BE2C (cell line): ENCODE measurements around the gene ATP11B.

Experiments used
- DNase-seq: peaks from one replicate; pipeline ENCODE4 v3.0.0-alpha.2; 2020
- H3K27me3 ChIP-seq: fragments of 250-450 bp; sonication (Bioruptor Pico); 2 replicates; pipeline ENCODE4 v1.5.1; 2020; ENCODE audit warnings: mild to moderate bottlenecking
- H3K36me3 ChIP-seq: fragments of 250-450 bp; sonication (Bioruptor Pico); 2 replicates; pipeline ENCODE4 v1.5.1; 2020; ENCODE audit warnings: mild to moderate bottlenecking
- H3K4me1 ChIP-seq: fragments of 250-450 bp; sonication (Bioruptor Pico); 2 replicates; pipeline ENCODE4 v1.5.1; 2020
- H3K4me3 ChIP-seq: 2 replicates; pipeline ENCODE4 v1.5.1; 2011; ENCODE audit warnings: low read depth, low read length
- H3K9me3 ChIP-seq: fragments of 250-450 bp; sonication (Bioruptor Pico); 2 replicates; pipeline ENCODE4 v1.5.1; 2020
- TF ChIP-seq, protein P1 (sequence below): IDR thresholded peaks from 2 replicates; pipeline ENCODE4 v1.5.1; 2012; ENCODE audit warnings: mild to moderate bottlenecking, low read depth, low read length

ATP11B gene

DNA sequence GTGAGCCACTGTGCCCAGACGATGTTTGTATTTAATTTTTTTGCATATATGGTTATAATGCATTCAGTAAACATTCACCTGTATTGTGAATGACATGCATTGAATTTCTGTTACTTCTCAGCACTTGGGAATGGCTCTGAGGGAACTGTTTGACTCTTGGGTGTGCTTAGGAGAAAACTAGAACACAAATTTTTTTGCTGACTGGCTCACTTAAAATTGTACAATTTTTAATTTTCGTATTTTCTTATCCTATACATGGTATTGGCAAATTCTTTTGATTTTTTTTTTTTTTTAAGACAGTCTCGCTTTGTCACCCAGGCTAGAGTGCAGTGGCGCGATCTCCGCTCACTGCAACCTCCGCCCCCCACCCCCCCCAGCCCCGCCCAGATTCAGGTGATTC is 7.2 kb downstream of the ATP11B start:
- no peak for DNase-seq
- peaks cover under 1% of the 10 kb centered on the region; the same call in 1 of the 2 replicates for H3K4me1 ChIP-seq
- H3K4me3 ChIP-seq, result no peak overlapping the region
- TF ChIP-seq, protein P1, sequence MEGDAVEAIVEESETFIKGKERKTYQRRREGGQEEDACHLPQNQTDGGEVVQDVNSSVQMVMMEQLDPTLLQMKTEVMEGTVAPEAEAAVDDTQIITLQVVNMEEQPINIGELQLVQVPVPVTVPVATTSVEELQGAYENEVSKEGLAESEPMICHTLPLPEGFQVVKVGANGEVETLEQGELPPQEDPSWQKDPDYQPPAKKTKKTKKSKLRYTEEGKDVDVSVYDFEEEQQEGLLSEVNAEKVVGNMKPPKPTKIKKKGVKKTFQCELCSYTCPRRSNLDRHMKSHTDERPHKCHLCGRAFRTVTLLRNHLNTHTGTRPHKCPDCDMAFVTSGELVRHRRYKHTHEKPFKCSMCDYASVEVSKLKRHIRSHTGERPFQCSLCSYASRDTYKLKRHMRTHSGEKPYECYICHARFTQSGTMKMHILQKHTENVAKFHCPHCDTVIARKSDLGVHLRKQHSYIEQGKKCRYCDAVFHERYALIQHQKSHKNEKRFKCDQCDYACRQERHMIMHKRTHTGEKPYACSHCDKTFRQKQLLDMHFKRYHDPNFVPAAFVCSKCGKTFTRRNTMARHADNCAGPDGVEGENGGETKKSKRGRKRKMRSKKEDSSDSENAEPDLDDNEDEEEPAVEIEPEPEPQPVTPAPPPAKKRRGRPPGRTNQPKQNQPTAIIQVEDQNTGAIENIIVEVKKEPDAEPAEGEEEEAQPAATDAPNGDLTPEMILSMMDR, result no peak
- H3K27me3 ChIP-seq, result no peaks in the 10 kb centered on the region
- no peaks in the 10 kb centered on the region for H3K36me3 ChIP-seq
- H3K9me3 ChIP-seq, result no peaks in the 10 kb centered on the region

DNA sequence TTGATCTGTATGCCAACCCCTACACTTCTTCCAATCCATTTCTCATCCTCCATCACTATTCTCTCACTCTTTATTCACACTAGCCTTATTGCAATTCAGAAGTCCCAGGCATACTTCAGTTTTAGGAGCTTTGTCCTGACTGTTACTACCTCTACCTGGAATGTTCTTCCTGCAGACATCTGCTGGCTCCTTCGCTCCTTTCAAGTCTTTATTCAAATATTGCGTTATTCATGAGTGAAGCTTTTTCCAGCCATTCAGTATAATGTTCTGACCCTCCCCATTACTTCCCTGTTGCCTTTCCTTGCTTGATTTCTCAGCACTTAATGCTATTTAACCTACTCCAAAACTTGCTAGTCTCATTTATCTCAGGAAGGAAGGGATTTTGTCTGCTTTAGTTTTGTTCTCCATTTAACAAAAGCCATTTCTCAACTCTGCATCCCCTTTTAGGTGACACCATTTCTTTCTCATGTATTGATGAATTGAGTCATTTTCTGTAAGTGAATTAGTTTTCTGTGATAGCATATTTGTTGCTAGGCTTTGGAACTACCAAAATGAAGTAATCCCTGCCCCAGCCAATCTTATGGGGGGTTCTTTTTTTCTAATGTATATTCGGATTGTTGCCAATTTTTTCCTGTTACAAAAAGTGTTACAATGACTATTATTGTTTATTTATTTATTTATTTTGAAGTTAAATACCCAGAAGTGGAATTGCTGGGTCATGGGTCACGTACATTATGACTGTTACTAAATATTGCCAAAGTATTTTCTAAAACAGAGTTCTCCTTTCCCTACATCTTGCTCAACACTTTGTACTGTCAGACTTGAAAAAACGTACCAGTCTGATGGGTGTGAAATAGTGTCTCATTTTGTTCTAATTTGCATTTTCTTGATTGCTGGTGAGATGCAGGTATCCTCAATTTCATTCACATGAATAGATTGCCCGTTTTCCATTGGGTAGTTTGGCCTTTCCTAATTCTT is 9.4 kb downstream of the ATP11B start:
- H3K4me1 ChIP-seq, result no peaks in the 10 kb centered on the region
- no peak for DNase-seq
- H3K4me3 ChIP-seq, result no peak overlapping the region
- H3K27me3 ChIP-seq, result no peaks in the 10 kb centered on the region
- TF ChIP-seq, protein P1, result no peak
- no peaks in the 10 kb centered on the region for H3K9me3 ChIP-seq
- H3K36me3 ChIP-seq, result no peaks in the 10 kb centered on the region

DNA sequence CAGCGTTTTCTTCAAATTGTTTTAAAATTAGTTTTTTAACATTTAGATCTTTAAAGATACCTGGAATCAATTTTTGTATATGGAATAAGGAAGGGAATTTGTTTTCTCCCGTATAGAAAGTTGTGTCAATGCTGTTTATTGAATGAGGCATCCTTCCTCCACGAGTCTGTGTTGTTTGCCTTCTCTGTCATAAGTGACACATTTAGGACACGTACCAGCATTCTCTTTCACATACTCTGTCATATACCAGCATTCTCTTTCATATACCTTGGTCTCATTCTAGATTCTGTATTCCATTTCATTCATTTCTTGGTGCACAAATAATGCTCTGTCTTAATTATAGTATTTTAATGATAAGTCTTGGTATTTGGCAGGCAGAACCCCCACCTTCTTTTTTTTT is 10.3 kb downstream of the ATP11B start:
- no peak overlapping the region for H3K4me3 ChIP-seq
- no peaks in the 10 kb centered on the region for H3K27me3 ChIP-seq
- DNase-seq, result no peak
- H3K9me3 ChIP-seq, result no peaks in the 10 kb centered on the region
- no peaks in the 10 kb centered on the region for H3K4me1 ChIP-seq
- TF ChIP-seq, protein P1, result no peak
- no peaks in the 10 kb centered on the region for H3K36me3 ChIP-seq

DNA sequence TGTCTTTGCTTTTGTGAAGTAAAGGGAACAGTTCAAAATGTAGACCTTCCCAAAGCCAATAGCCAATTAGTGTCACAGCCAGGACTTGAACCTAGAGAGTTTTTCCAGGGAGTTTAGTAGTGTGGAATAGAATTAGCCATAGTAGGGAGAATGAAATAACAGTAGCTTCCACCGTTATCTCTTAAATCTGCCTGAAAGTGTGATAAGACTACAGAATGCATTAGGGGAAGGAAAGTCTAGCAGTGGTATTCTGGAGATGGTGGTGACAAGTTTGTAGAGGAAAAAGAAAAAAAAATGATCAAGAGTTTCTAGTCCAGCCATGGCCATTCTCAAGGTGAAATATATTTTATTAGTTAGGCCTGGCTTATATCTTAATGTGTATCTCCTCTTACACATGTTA is 13.8 kb downstream of the ATP11B start:
- H3K27me3 ChIP-seq, result no peaks in the 10 kb centered on the region
- no peaks in the 10 kb centered on the region for H3K36me3 ChIP-seq
- DNase-seq, result no peak
- no peaks in the 10 kb centered on the region for H3K9me3 ChIP-seq
- no peaks in the 10 kb centered on the region for H3K4me1 ChIP-seq
- H3K4me3 ChIP-seq, result no peak overlapping the region
- TF ChIP-seq, protein P1, result no peak

DNA sequence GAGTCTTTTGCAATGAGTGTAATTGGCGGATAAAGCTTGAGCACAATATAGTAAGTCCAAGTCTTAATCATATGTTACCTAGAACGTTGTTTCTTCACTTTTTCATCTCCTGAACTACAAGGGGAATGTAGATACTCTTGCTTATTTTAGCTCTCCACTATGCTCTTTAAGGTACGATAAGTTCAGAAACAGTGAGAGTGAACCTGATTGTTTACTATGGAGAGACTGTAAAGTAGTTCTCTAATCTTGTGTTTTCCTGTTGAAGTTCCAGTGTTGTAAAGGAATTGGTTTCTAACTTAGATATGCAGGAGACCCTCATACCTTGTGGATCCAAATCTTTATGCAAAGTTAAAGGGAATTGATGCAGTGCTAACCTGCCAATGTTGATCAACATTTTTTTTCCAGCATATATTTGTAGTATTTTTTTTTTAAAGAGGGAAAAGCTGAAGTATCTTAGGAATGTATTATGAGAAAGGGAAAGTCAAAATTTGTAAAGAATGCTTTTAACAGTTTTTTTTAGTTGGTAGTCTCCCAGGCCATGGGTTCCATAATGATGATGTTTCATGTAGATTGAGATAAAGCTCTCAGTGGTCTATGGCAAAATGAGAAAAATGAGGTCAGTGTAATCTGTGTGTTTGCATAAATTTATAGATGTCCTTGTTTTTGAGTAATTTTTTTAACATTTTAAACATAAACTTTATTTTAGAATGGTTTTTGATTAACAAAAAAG is 14.9 kb downstream of the ATP11B start:
- TF ChIP-seq, protein P1, result no peak
- DNase-seq, result no peak
- Histone ChIP-seq H3K36me3 (no peaks in the 10 kb centered on the region), H3K4me1 (no peaks in the 10 kb centered on the region), H3K27me3 (no peaks in the 10 kb centered on the region), H3K9me3 (no peaks in the 10 kb centered on the region), H3K4me3 (no peak overlapping the region)
